ENCODE data around the gene SIK3.
A peak's percentile ranks its signal among the peaks of the same experiment; 100 is the strongest.

SIK3 gene

GRCh38 chr11:117097014-117097388 is 1.2 kb downstream of the SIK3 start:
- no peaks in the 10 kb centered on the region for H3K36me3 ChIP-seq
- H3K27me3 ChIP-seq: no peaks in the 10 kb centered on the region
- H3K9me3 ChIP-seq: no peaks in the 10 kb centered on the region
- peak overlapping the region; percentile 94 to 99 for H3K27ac ChIP-seq
- H3K4me1 ChIP-seq: peaks cover 0 to 64% (median 33%) of the 10 kb centered on the region in 4 donors
- no peak for DNase-seq
- TF ChIP-seq, protein P1, sequence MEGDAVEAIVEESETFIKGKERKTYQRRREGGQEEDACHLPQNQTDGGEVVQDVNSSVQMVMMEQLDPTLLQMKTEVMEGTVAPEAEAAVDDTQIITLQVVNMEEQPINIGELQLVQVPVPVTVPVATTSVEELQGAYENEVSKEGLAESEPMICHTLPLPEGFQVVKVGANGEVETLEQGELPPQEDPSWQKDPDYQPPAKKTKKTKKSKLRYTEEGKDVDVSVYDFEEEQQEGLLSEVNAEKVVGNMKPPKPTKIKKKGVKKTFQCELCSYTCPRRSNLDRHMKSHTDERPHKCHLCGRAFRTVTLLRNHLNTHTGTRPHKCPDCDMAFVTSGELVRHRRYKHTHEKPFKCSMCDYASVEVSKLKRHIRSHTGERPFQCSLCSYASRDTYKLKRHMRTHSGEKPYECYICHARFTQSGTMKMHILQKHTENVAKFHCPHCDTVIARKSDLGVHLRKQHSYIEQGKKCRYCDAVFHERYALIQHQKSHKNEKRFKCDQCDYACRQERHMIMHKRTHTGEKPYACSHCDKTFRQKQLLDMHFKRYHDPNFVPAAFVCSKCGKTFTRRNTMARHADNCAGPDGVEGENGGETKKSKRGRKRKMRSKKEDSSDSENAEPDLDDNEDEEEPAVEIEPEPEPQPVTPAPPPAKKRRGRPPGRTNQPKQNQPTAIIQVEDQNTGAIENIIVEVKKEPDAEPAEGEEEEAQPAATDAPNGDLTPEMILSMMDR (IDR thresholded peaks at IDR 0.05): no peak
- intact Hi-C loops (cut with DNase I; ENCODE audit: low total_unique reads): loop anchor here (5.0 to 10.0 kb wide), 2 partner anchors 102 to 125 kb away; no protein-coding TSS in a partner anchor
- peak overlapping the region; percentile 92 to 94 for H3K4me3 ChIP-seq

- H3K36me3 ChIP-seq: no peaks in the 10 kb centered on the region
- peaks cover 0 to 70% (median 34%) of the 10 kb centered on the region in 4 donors for H3K4me1 ChIP-seq
- intact Hi-C loops (cut with DNase I; ENCODE audit: low total_unique reads): loop anchor here (5.0 to 10.0 kb wide), 2 partner anchors 102 to 126 kb away; no protein-coding TSS in a partner anchor
- no peaks in the 10 kb centered on the region for H3K27me3 ChIP-seq
- H3K27ac ChIP-seq: peak overlapping the region; percentile 94 to 99
- TF ChIP-seq, protein P1 (IDR thresholded peaks at IDR 0.05): no peak
- DNase-seq: no peak
- H3K4me3 ChIP-seq: peak overlapping the region; percentile 92 to 94
- no peaks in the 10 kb centered on the region for H3K9me3 ChIP-seq
Observed at GRCh38 chr11:117096201-117096991, 1.8 kb downstream of the SIK3 start.

DNA sequence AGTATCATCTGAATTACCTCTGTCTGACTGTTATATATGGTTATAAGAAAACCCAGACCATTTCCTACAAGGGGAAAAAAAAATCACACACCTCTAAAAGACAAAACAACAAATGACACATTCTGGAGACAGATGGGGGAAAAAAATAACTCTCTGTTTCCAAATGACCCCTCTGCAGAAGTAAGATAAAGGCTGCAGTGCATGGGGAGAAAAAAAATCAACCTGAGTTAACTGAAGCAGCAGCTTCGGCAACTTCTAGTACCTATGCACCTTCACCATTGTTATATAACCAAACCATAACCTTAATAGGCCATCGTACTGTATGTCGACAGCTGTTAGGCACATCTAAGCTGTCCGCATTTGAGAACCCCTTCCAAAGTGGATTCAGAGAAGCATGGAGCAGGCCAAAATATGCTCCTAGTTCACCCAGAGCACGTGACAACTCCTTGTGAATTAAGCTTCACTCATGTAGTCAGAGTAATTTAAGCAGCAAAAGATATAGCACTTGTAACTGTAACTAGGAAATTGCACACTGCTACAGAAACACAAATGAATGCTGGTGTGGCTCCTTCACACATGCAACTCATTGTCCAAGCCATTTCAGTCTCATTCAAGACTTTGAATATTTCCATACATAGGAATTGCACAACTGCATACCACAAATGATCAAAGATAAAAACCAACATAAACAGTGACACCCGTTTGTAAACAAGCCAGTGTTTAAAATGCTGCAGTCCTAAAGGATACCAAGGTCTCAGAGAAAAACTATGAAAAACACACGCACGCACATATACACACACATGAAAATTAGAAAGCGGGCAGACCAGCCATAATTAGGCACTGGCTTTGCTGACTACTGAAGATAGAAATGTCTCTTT is 2.7 kb downstream of the SIK3 start:
- Histone ChIP-seq H3K4me3 (peak overlapping the region; percentile 4), H3K9me3 (no peaks in the 10 kb centered on the region), H3K27ac (peak overlapping the region; percentile 51 to 94), H3K4me1 (peaks cover 0 to 79% (median 35%) of the 10 kb centered on the region in 4 donors), H3K27me3 (no peaks in the 10 kb centered on the region), H3K36me3 (no peaks in the 10 kb centered on the region)
- intact Hi-C loops (cut with DNase I; ENCODE audit: low total_unique reads): loop anchor here (5.0 to 10.0 kb wide), 2 partner anchors 101 to 127 kb away; no protein-coding TSS in a partner anchor
- DNase-seq: no peak
- TF ChIP-seq, protein P1 (IDR thresholded peaks at IDR 0.05): no peak

- H3K4me3 ChIP-seq: no peak overlapping the region
Observed at GRCh38 chr11:117094776-117095175, 3.5 kb downstream of the SIK3 start.

More at GRCh38 chr11:117094776-117095175, 3.5 kb downstream of the SIK3 start:
- H3K9me3 ChIP-seq: no peaks in the 10 kb centered on the region
- DNase-seq: no peak
- intact Hi-C loops (cut with DNase I; ENCODE audit: low total_unique reads): loop anchor here (5.0 to 10.0 kb wide), 2 partner anchors 100 to 128 kb away; no protein-coding TSS in a partner anchor
- TF ChIP-seq, protein P1 (IDR thresholded peaks at IDR 0.05): no peak
- peaks cover 0 to 86% (median 38%) of the 10 kb centered on the region in 4 donors for H3K4me1 ChIP-seq
- no peaks in the 10 kb centered on the region for H3K36me3 ChIP-seq
- no peaks in the 10 kb centered on the region for H3K27me3 ChIP-seq
- peak overlapping the region; percentile 51 to 94 for H3K27ac ChIP-seq
